ENCODE data around the gene WDR86.

The WDR86 gene

DNA sequence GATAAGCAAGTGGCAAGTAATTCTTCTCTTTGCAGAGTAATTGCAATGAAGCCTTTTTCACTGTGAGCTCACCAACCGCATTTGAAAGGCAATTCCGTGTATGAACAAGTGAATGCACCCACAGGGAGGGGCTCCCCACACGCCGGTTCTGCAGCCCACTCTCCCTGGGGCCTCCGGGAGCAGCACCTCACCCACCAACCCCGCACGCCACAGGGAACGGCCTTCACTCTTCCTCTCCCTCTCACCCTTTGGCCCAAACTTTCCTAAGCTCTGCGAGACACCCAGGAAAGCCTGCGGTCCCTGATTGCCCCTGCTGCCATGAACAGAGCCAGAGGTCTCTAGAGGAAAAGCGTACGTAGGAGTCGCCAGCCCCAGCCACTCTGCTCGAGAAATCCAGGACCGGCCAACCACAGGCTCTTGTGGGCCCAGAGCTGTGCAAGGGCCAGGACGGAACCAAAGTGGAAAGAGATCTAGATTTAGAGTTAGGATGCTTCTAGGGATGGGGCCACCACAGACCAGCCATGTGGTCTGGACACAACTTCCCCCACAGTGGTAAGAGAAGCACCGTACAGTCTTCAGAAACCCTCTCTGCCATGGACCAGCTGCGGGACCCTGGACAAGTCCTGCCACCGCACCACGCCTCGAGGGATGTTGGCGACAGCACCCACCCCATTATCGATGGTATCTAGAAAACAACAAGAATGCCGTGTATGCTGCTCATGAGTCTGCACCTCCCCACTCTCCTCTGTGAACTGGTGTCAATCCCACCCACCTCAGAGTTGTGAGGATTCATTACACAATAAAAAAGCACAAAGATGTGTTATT lies 3.6 kb downstream of the WDR86 start:
- no peak for DNase-seq

DNA sequence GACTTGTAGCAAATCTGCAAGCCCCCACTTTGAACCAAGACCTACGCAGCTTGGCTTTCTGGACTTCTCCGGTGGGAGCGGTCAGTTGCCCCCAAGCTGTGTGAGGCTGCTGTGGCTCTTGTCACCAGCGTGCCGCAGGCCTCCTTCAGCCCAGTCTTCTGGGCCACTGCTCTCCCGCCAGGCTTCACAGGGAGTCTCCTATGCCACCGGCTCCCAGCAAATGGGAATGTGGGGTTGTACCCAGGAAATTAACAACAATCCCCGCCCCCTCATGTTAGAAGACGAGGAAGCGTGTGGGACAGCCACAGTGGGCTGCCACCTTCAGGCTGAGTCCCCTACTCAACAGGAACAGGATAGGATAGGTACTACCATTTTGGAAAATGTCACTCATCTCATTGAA lies 4.2 kb downstream of the WDR86 start:
- no peak for DNase-seq

GRCh38 chr7:151405056-151405455 lies 4.8 kb downstream of the WDR86 start:
- no peak for DNase-seq

GRCh38 chr7:151404216-151405011 lies 5.4 kb downstream of the WDR86 start:
- no peak for DNase-seq

- no peak for DNase-seq
Measured at GRCh38 chr7:151403764-151404163, 6.1 kb downstream of the WDR86 start.

GRCh38 chr7:151402029-151402835 lies 7.6 kb downstream of the WDR86 start:
- DNase-seq = no peak

GRCh38 chr7:151400626-151401315 lies 9.1 kb downstream of the WDR86 start:
- no peak for DNase-seq

DNA sequence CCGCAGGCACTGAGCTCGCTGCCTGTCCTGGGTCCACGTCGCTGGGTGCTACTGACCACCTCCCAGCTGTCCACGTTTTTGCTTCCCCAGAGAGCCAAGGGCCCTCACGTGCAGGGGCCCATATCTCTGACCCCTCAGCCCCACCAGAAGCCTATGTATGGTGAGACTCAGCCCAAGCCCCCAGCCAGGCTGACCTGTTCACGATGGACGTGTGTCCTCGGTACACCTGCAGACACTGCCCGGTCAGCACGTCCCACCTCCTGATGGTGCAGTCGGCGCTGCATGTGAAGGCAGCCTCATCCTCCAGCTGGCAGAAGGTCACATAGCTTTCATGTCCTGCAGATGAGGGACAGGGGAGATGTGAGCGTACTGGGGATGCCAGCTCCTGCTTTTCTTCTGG lies 9.9 kb downstream of the WDR86 start:
- DNase-seq = no peak

DNA sequence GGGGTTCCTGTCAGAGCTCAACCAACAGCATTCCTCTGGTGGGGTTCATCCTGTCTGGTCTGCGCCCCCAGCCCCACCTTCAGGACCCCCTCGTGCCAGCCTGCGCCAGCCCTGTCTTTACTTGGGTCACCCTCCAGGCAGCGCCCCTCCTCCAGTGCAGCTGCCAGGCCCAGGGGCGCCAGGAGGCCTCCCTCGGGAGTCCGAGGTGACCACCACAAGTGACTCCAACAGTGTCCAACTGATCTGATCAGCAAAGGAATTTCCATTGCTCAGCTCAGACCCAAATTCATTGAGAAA lies 10.6 kb downstream of the WDR86 start:
- DNase-seq = no peak

DNA sequence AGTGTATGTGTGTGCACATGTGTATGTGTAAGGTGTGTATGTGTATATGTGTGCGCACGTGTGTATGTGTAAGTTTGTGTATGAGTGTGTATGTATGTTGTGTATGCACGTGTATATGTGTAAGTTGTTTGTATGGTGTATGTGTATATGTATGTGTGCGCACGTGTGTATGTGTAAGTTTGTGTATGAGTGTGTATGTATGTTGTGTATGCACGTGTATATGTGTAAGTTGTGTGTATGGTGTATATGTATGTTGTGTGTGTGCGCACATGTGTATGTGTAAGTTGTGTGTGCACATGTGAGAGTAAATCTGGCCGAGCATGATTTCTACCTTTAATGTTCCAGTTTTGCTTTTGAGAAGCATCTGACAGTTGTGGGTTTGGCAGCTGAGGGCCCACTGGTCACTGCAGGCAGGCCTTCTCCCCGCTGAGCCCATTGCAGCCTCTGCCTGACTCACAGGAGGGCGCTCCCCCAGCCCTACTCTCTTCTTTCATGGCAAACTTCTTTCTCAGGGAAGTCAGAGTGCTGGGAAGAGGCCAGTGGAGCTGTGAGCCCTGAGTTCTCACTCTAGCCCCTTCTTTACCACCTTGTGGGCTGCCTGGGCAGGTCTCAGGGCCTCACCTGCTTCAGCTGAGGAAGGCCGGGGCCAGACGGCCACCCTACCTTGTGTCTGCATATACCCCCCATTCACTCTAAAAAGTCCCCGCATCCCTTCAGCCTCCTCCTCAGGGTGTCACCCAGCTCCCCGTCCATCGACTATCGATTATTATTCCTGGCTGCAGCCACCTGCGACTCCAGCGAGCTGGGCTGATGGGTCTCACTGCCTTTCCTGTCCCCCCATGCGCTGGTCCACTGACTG lies 11.2 kb downstream of the WDR86 start:
- no peak for DNase-seq

GRCh38 chr7:151397026-151397425 lies 12.8 kb downstream of the WDR86 start:
- no peak for DNase-seq

- no peak for DNase-seq
Measured at GRCh38 chr7:151396328-151396970, 13.4 kb downstream of the WDR86 start.

DNA sequence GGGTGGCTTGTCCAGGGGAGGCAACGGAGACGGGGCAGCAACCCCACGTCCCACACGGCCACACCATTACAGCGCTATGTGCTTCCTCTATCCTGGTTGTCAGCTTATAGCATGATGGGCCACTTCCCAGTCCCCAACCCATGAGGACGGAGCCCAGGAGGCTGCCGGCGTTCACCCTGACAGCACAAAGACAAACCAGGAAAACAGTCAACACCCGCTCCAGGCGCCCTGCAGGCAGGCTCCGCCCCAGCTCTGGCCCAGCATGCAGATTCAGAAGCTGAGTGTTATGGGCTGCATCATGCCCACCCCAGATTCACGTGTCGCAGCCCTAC lies 14.8 kb downstream of the WDR86 start:
- DNase-seq = no peak

- no peak for DNase-seq
Measured at GRCh38 chr7:151394076-151395035, 15.5 kb downstream of the WDR86 start.

- no peak for DNase-seq
Measured at GRCh38 chr7:151393031-151393977, 16.5 kb downstream of the WDR86 start.

- DNase-seq = no peak
Measured at GRCh38 chr7:151392426-151392825, 17.4 kb downstream of the WDR86 start.

GRCh38 chr7:151392002-151392401 lies 17.8 kb downstream of the WDR86 start:
- DNase-seq = no peak

GRCh38 chr7:151391358-151391730 lies 18.5 kb downstream of the WDR86 start:
- no peak for DNase-seq

Data from SIG-M5 (cell line).